Germinal center (tissue), 1 donor: ENCODE measurements around the gene CCDC187.

Experiments used
- DNase-seq: peaks from one replicate; pipeline ENCODE4 v3.0.0; 2012; ENCODE audit warnings: mixed read lengths, low spot score

The CCDC187 gene

GRCh38 chr9:136339173-136339957 lies 35.5 kb upstream of the CCDC187 start:
- peak; percentile 45 for DNase-seq

- no peak for DNase-seq
Measured at GRCh38 chr9:136338511-136338910, 34.6 kb upstream of the CCDC187 start.

- no peak for DNase-seq
Measured at GRCh38 chr9:136337416-136338395, 33.8 kb upstream of the CCDC187 start.

GRCh38 chr9:136336881-136337280 lies 33.0 kb upstream of the CCDC187 start:
- no peak for DNase-seq

- DNase-seq: no peak
Measured at GRCh38 chr9:136336156-136336870, 32.4 kb upstream of the CCDC187 start.

GRCh38 chr9:136335296-136336155 lies 31.6 kb upstream of the CCDC187 start:
- no peak for DNase-seq

GRCh38 chr9:136334541-136334940 lies 30.6 kb upstream of the CCDC187 start:
- no peak for DNase-seq

GRCh38 chr9:136333486-136333885 lies 29.6 kb upstream of the CCDC187 start:
- no peak for DNase-seq

- no peak for DNase-seq
Measured at GRCh38 chr9:136333045-136333444, 29.2 kb upstream of the CCDC187 start.

- no peak for DNase-seq
Measured at GRCh38 chr9:136332482-136332983, 28.6 kb upstream of the CCDC187 start.

- no peak for DNase-seq
Measured at GRCh38 chr9:136331556-136332481, 27.9 kb upstream of the CCDC187 start.

GRCh38 chr9:136331030-136331429 lies 27.1 kb upstream of the CCDC187 start:
- DNase-seq: no peak

GRCh38 chr9:136330406-136330990 lies 26.6 kb upstream of the CCDC187 start:
- DNase-seq: no peak

- no peak for DNase-seq
Measured at GRCh38 chr9:136329636-136330405, 25.9 kb upstream of the CCDC187 start.

GRCh38 chr9:136329211-136329627 lies 25.3 kb upstream of the CCDC187 start:
- DNase-seq: no peak

- no peak for DNase-seq
Measured at GRCh38 chr9:136328622-136329041, 24.7 kb upstream of the CCDC187 start.

GRCh38 chr9:136328011-136328621 lies 24.2 kb upstream of the CCDC187 start:
- no peak for DNase-seq

GRCh38 chr9:136327304-136327974 lies 23.5 kb upstream of the CCDC187 start, which contains the start of gene GPSM1:
Gene GPSM1, plus strand, starts transcription at chr9:136327539. Its CDS starts 157 bp downstream, at chr9:136327696.
- DNase-seq: no peak
